ENCODE measurements around the gene ERAL1. TPM values are rescaled to one million over a fixed set of nuclear protein-coding genes. Genes with fewer than 3 reads are reported as not detected.
A peak's percentile ranks its signal among the peaks of the same experiment; 100 is the strongest.

ERAL1 gene
- total RNA-seq, 1 experiment from 2014 or later: 53.7 TPM

GRCh38 chr17:28878158-28878910 lies 23.5 kb downstream of the ERAL1 start:
- H3K27ac Mint-ChIP-seq (ENCODE audit: low read depth, unreplicated experiment): no peak overlapping the region
- no peaks in the 10 kb centered on the region for H3K27me3 Mint-ChIP-seq (ENCODE audit: insufficient read depth, unreplicated experiment)
- intact Hi-C loops (cut with micrococcal nuclease): no loop called here
- ChIA-PET POLR2A (interaction anchor here (0.6 to 1.8 kb wide), 12 partner anchors 8 to 151 kb away, joined by 3 to 5 read pairs (median 3); partner anchors contain the start of genes FAM222B and PHF12), CTCF (interaction anchor here (0.6 to 2.2 kb wide), 7 partner anchors 17 to 356 kb away, joined by 3 to 16 read pairs (median 5); partner anchors contain the start of gene TLCD1)
- H3K36me3 Mint-ChIP-seq (ENCODE audit: insufficient read depth, unreplicated experiment): peaks cover 42% of the 10 kb centered on the region
- no peak overlapping the region for H3K4me3 Mint-ChIP-seq (ENCODE audit: unreplicated experiment)
- DNase-seq (ENCODE audit: unreplicated experiment): peak; percentile 36
- TF ChIP-seq CTCF (IDR thresholded peaks at IDR 0.05; ENCODE audit: unreplicated experiment): no peak
- H3K9me3 Mint-ChIP-seq (ENCODE audit: unreplicated experiment): no peaks in the 10 kb centered on the region
- H3K4me1 Mint-ChIP-seq (ENCODE audit: insufficient read depth, unreplicated experiment): peaks cover 19% of the 10 kb centered on the region
- no TSS peak for BruUV-seq (replicated peaks)

GRCh38 chr17:28878981-28879380 lies 24.2 kb downstream of the ERAL1 start:
- Mint-ChIP-seq H3K27ac (ENCODE audit: low read depth, unreplicated experiment) (no peak overlapping the region), H3K9me3 (ENCODE audit: unreplicated experiment) (no peaks in the 10 kb centered on the region), H3K27me3 (ENCODE audit: insufficient read depth, unreplicated experiment) (no peaks in the 10 kb centered on the region), H3K36me3 (ENCODE audit: insufficient read depth, unreplicated experiment) (peaks cover 48% of the 10 kb centered on the region), H3K4me3 (ENCODE audit: unreplicated experiment) (no peak overlapping the region), H3K4me1 (ENCODE audit: insufficient read depth, unreplicated experiment) (peaks cover 19% of the 10 kb centered on the region)
- DNase-seq (ENCODE audit: unreplicated experiment): peak; percentile 66
- BruUV-seq (replicated peaks): no TSS peak
- peak; percentile 45 for TF ChIP-seq CTCF (IDR thresholded peaks at IDR 0.05; ENCODE audit: unreplicated experiment)
- intact Hi-C loops (cut with micrococcal nuclease): loop anchor here (1.0 kb wide), 1 partner anchor 153 kb away; the partner anchor contains the start of gene TLCD1
- CTCF ChIA-PET: interaction anchor here (0.6 to 2.2 kb wide), 11 partner anchors 8 to 190 kb away, joined by 3 to 17 read pairs (median 4); partner anchors contain the start of genes RPL23A and TLCD1
- POLR2A ChIA-PET: interaction anchor here (0.6 to 1.8 kb wide), 12 partner anchors 8 to 152 kb away, joined by 3 to 5 read pairs (median 3); partner anchors contain the start of genes FAM222B and PHF12

- BruUV-seq (replicated peaks): no TSS peak
- Mint-ChIP-seq H3K4me3 (ENCODE audit: unreplicated experiment) (no peak overlapping the region), H3K4me1 (ENCODE audit: insufficient read depth, unreplicated experiment) (peaks cover 19% of the 10 kb centered on the region), H3K27ac (ENCODE audit: low read depth, unreplicated experiment) (no peak overlapping the region), H3K27me3 (ENCODE audit: insufficient read depth, unreplicated experiment) (no peaks in the 10 kb centered on the region), H3K36me3 (ENCODE audit: insufficient read depth, unreplicated experiment) (peaks cover 59% of the 10 kb centered on the region), H3K9me3 (ENCODE audit: unreplicated experiment) (no peaks in the 10 kb centered on the region)
- POLR2A ChIA-PET: interaction anchor here (0.8 to 1.8 kb wide), 4 partner anchors 24 to 153 kb away, joined by 3 to 5 read pairs (median 4); partner anchors contain the start of gene FAM222B
- no peak for TF ChIP-seq CTCF (IDR thresholded peaks at IDR 0.05; ENCODE audit: unreplicated experiment)
- CTCF ChIA-PET: interaction anchor here (0.6 to 2.2 kb wide), 10 partner anchors 9 to 160 kb away, joined by 3 to 17 read pairs (median 4); partner anchors contain the start of genes RPL23A and TLCD1
- DNase-seq (ENCODE audit: unreplicated experiment): no peak
- intact Hi-C loops (cut with micrococcal nuclease): loop anchor here (1.0 kb wide), 1 partner anchor 154 kb away; the partner anchor contains the start of gene TLCD1
Observed at GRCh38 chr17:28879886-28880571, 25.2 kb downstream of the ERAL1 start.

- BruUV-seq (replicated peaks): no TSS peak
- Mint-ChIP-seq H3K27ac (ENCODE audit: low read depth, unreplicated experiment) (no peak overlapping the region), H3K36me3 (ENCODE audit: insufficient read depth, unreplicated experiment) (peaks cover 62% of the 10 kb centered on the region), H3K4me1 (ENCODE audit: insufficient read depth, unreplicated experiment) (peaks cover 19% of the 10 kb centered on the region), H3K4me3 (ENCODE audit: unreplicated experiment) (no peak overlapping the region), H3K9me3 (ENCODE audit: unreplicated experiment) (no peaks in the 10 kb centered on the region), H3K27me3 (ENCODE audit: insufficient read depth, unreplicated experiment) (no peaks in the 10 kb centered on the region)
- ChIA-PET CTCF (interaction anchor here (0.9 to 2.0 kb wide), 2 partner anchors 117 to 128 kb away, joined by 3 to 17 read pairs; no protein-coding TSS in a partner anchor), POLR2A (no interaction called here)
- intact Hi-C loops (cut with micrococcal nuclease): no loop called here
- no peak for TF ChIP-seq CTCF (IDR thresholded peaks at IDR 0.05; ENCODE audit: unreplicated experiment)
- no peak for DNase-seq (ENCODE audit: unreplicated experiment)
Observed at GRCh38 chr17:28880572-28880945, 25.7 kb downstream of the ERAL1 start.

Data from MCF 10A (cell line).